Measurements from ENCODE around the gene MIGA2.
"Not testable (repeated sequence)": the region's sequence is repeated elsewhere in the genome, so short reads cannot be mapped to it uniquely, and the experiment has no call there.

The MIGA2 gene

DNA sequence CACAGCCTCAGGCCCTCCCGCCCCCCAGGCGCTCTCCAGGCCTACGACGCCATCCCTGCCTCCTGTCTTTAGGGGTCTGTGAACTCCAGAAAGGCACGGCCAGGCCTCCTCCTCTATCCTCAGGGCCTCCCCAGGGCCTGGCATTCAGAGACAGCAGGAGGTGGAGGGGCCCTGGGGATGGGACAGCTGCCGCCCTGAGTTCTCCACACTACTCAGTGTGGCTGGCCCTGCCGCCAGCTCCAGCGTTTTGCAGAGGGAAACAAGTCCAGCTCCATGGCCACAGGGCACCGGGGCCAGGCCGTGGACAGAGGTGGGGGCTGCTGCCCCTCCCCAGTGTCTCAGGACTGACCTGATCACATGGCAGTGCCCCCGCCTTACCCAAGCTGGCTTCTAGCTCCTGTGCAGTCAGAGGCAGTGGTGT is 24.7 kb upstream of the MIGA2 start:
- DNase-seq (ENCODE audit: low spot score), result no peak

DNA sequence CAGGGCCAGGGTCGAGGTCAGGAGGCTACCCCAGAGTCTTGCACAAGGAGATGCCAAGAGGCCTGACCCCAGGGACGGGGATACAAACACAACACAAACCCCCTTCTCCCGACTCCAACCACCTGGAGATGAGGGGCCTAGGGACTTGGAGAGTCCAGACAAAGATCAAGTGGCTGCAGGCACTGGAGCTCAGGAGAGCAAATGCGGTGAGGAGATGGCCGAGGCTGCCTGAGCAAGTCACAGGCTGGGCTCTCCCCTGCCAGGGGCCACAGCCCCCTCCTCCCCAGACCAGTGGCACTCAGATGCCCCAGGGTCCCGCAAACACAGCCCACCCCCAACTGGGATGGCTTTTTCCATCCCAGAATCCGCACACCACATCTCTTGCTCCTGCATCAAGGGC is 24.1 kb upstream of the MIGA2 start:
- no peak for DNase-seq (ENCODE audit: low spot score)

DNA sequence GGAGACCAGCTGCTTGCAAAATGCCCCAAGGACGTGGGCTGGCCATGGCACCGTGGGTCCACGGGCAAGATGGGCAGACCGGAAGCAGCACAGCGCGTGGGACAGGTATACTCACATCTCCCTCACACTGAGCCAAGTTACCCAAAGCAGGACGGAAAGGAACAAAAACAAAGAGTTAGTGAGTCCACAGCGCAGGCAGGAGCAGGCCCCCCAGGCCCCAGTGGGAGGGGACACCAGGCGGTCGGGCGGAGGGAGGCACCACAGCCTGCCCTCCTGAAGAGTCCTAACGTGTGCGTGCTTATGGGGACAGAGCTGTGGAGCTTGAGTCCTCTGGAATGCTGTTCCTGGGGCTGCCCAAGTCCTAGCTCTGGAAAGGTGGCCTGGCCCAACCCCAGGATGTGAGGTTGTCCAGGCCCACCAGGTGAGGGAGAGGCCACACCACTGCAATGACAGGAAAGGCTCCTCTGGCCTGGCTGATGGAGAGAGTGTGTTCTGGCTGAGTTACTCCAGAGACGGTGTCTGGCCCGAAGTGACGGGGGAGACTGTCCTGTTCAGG is 23.5 kb upstream of the MIGA2 start:
- no peak for DNase-seq (ENCODE audit: low spot score)

- no peak for DNase-seq (ENCODE audit: low spot score)
Observed at GRCh38 chr9:129013674-129014073, 22.8 kb upstream of the MIGA2 start.

GRCh38 chr9:129014124-129014523 is 22.3 kb upstream of the MIGA2 start:
- no peak for DNase-seq (ENCODE audit: low spot score)

- no peak for DNase-seq (ENCODE audit: low spot score)
Observed at GRCh38 chr9:129014608-129015007, 21.8 kb upstream of the MIGA2 start.

DNA sequence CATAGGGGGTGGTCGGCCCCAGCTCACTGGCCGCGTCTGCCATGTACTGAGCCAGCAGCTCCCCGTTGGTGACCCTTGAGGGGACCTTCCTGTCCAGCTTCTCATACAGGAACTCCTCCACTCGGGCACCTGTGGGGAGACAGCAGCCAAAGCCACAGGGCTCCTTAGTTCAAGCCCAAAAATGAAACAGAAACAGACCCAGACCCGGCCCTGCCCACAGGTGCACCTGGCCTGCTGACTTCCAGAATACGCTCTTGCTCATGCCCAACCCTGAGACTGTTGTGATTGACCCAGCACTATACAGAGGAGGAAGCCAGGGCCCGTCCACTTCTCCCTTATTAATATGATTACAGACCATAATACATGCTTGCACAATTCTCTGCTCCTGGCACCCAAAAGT is 15.3 kb upstream of the MIGA2 start:
- DNase-seq (ENCODE audit: low spot score), result peak; percentile 76

DNA sequence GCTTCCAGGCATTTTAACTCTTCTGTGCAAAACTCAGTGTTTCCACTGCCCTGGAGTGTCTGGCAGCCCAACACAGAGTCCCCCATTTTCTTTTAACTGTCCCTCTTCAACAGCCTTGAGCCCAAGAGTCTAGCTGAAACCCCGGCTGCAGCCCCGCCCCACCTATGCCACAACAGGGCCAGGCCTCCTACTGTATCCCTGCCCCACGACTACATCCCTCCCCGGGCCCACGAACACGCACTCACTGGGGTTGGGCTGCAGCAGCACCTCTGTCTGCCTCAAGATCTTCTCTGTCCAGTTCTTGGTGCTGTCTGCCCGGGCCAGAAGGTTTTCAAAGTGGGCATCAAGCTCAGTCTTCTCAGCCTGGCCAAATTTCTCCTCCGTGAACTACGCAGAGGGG is 14.4 kb upstream of the MIGA2 start:
- no peak for DNase-seq (ENCODE audit: low spot score)

DNA sequence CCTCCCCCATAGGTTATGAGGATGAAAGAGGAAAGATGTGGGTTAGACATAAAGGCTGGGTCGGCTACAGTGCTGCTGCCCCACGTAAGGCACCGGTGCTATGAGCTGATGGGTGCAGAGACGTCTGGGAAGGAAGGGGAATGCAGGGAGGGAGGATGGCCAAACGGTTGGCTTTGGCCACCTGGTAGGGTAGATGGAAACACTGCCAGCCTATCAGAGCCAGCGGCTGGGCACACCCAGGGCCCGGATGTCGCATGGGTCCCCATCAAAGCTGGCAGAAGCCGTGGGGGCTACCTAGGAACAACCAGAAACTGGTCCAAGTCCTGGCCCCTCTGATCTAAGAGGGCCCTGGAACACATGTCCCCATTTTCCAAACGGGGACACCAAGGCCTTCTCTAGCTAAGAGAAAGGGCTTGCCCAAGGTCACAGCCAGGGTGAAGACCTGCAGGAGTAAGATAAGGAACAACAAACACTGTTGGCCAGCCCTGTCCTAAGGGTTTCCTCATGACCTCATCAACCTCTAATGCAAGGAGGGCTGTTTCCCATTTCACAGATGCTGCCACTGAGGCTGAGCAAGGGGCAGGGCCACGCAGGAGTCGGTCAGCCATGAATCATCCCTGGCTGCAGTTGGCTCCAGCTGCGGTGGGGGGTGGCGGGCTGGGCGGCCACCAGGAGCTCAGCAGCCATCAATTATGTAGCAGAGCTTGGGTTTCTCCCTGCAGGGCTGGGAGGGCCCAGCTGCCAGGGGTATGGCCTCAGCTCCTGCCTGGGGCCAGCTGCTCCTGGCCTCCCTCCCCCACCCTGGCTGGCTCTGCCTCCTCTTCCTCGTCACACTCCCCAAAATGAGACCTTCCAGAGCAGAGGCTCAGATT is 13.2 kb upstream of the MIGA2 start:
- DNase-seq (ENCODE audit: low spot score), result no peak

GRCh38 chr9:129023908-129024233 is 12.6 kb upstream of the MIGA2 start:
- no peak for DNase-seq (ENCODE audit: low spot score)

DNA sequence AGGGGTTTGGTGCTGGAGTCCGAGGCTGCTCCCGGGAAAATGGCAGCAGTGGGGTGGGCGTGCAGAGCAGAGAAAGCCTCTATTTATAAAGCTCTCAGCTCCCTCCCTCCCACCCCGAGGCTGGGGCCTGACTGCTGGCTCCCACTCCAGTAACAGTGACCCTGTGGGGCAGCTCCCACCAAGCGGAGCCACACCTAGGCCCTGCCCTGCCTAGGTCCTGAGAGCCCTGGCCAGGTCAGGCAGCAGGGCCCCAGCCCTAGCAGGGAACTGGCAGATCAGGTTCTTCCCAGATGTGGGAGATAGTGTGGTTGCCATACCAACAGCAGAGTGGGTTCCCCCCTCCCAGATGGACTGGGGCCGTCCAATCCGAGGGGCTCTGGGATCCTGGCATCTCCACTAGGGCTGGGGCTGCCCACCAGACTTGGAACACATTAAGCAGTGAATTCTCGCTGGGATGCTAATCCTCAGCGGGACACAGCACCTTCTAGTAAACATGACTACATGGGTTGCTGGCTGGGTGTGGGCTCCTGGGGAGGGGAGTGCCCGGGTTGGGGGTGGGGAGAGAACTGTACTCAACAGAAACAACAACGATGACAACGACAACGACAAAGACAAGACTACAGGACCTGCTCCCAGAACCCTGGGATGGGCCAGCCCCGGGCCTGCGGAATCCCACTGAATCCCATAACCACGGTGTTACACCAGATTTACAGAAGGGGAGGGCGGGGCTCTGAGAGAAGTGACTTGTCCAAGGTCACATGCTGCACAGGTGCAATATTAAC is 9.8 kb upstream of the MIGA2 start:
- peak; percentile 47 for DNase-seq (ENCODE audit: low spot score)

DNA sequence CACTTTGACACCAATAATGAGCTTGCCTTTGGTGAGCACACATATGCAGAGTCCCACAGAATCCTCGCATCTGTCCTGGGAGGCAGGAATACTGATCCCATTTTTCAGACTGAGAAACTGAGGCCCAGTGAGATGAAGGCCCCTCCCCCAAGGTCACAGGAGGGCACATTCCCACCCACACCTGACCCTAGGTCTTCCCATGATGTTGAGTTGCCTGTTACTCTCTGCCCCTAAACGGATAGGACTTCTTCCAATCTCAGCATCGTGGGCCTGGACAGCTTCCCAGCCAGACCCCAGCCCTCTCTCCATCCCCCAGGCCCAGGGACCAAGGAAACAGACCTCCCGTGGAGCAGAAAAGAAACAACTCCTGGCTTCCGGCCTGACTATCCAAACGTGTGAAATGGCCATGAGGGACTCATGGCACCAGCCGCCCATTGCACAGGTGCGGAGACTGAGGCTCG is 9.2 kb upstream of the MIGA2 start:
- DNase-seq (ENCODE audit: low spot score), result no peak

DNA sequence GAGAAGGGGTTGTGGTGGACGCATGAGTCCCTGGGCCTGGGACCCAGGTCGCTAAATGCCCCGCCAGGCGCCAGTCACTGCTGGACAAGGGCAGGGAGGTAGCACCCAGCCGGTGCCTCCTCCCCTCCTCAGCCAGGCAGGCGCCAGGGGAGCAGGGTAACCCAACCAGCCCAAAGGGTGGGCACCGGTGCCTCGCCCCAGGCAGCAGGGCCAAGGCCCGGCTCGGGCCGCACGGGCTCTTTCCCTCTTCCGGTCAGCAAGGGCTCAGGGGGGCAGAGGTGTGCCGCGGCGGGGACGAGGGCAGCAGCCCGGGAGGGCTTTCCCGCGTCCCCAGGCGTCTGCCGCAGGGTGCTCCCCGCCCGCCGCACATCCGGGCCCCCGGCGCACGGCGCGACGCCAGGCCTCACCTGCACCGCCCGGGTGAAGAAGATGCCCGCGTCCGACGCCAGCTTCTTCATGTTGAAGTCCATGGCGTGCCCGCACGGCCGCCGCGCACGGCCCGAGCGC is 8.7 kb upstream of the MIGA2 start:
- peak; percentile 66 for DNase-seq (ENCODE audit: low spot score)

DNA sequence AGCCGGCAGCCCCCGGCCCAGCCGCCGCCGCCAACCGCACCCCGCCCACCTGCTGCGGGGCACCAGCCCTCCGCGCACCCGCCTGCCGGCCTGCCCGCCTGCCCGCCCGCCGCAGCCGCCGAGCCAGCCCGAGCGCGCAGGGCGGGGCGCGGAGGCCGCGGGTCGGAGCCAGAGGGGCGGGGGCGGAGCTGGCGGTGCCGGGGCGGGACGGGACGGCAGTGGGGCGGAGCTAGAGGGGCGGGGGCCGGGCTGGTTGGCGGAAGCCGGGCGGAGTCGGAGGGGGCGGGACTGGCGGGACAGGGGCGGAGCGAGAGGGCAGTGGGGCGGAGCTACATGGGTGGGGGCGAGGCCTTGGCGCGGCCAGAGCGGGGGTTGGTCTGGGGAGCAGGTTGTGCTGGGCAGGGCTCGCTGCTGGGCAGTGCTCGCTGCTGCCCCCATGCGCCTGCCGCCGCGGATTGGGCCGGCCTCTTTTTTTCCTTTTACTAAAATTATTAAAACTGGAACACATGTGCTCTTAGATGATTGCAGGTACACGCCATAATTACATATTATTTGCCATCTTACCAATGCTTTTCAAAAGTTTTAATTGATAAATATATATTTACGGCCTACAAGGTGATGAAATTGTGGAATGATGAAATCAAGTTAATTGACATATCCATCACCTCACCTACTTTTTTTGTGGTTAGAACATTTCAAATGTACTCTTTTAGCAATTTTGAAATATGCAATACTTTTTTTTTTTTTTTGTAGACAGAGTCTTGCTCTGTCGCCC is 8.0 kb upstream of the MIGA2 start, which contains the start of gene SH3GLB2:
TSS of gene SH3GLB2 (minus strand) at position 140 of the 775 bp plus-strand sequence. CDS start 177 bp downstream, outside the sequence.
- DNase-seq (ENCODE audit: low spot score), result peak; percentile 86

- DNase-seq (ENCODE audit: low spot score), result peak; percentile 8
Observed at GRCh38 chr9:129030191-129030590, 6.2 kb upstream of the MIGA2 start.

GRCh38 chr9:129031514-129031913 is 4.9 kb upstream of the MIGA2 start:
- peak; percentile 0 for DNase-seq (ENCODE audit: low spot score)

DNA sequence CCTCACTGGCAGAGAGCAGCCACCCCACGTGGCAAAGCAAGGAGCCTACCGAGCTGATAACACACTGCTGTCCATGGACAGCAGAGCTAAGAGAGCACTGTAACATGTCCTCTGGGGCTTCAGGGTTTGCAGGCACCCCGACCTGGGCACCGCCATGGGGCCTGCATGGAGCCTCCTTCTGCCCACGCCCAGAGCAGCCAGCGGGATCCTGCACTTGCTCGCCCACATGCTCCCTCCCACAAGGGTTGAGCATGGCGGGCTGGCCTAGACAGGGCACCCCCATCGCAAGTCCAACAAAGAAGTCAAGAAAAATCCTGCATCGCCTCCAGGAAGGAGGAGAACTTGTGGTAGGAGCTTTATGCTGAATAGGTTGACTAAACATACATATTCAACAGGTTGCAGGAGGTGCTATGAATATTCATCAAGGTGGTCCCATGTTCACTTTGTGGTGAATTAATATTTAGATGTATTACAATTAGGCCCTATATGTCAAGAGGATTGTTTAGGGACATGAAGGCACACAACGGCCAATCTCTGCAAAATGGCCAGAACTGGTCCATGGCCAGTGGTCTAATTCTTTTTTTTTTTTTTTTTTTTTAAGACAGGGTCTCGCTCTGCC is 3.8 kb upstream of the MIGA2 start:
- DNase-seq (ENCODE audit: low spot score), result peak; percentile 40

- DNase-seq (ENCODE audit: low spot score), result no peak
Observed at GRCh38 chr9:129033216-129033615, 3.2 kb upstream of the MIGA2 start.

GRCh38 chr9:129035838-129036237 is 588 bp upstream of the MIGA2 start:
- DNase-seq (ENCODE audit: low spot score), result not testable (repeated sequence)

GRCh38 chr9:129036923-129037766 is 719 bp downstream of the MIGA2 start:
- DNase-seq (ENCODE audit: low spot score), result no peak

DNA sequence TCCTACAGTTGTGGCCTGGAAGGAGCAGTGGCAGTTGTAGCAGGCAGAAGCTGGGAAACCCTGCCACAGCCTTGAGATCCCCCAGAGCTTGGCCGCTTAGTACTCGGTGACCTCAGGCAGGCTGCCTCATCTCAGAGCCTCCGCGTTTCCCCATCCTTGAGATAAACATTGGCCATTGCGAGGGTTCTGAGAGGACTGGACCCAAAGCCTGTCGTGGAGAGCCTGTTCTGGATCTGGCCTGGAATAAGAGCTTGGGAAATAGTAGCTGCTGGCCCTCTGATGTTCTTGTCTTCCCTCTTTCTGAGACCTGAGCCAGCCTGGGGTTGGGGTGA is 1.3 kb downstream of the MIGA2 start:
- DNase-seq (ENCODE audit: low spot score), result no peak
